ENCODE data around the gene CHST15.

CHST15 gene

DNA sequence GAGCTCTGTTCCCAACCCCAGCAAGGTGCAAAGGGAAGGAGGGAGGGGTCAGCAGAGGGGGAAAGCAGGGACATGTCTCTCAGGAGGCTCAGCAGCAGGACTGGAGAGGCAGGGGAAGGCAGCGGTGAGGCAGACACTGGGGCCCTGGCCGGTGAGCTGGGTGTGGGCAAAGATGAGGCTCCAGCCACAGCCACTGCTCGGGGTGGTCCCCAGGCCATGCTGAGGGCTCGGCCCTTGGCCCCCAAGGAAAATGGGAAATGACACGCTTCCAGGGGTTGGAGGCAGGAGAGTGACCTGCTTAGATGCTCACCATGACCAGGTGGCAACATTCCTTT is 35.4 kb upstream of the CHST15 start:
- CTCF ChIA-PET, result interaction anchor here (0.5 to 1.2 kb wide), 2 partner anchors 10 to 252 kb away, joined by 4 read pairs; no protein-coding TSS in a partner anchor
- no peak overlapping the region for H3K27ac ChIP-seq
- POLR2A ChIA-PET (ENCODE audit: low non-redundant PET), result no interaction called here
- DNase-seq (ENCODE audit: low spot score), result no peak
- no peak for TF ChIP-seq CTCF (conservative IDR thresholded peaks at IDR 0.05; ENCODE audit: low read depth)

DNA sequence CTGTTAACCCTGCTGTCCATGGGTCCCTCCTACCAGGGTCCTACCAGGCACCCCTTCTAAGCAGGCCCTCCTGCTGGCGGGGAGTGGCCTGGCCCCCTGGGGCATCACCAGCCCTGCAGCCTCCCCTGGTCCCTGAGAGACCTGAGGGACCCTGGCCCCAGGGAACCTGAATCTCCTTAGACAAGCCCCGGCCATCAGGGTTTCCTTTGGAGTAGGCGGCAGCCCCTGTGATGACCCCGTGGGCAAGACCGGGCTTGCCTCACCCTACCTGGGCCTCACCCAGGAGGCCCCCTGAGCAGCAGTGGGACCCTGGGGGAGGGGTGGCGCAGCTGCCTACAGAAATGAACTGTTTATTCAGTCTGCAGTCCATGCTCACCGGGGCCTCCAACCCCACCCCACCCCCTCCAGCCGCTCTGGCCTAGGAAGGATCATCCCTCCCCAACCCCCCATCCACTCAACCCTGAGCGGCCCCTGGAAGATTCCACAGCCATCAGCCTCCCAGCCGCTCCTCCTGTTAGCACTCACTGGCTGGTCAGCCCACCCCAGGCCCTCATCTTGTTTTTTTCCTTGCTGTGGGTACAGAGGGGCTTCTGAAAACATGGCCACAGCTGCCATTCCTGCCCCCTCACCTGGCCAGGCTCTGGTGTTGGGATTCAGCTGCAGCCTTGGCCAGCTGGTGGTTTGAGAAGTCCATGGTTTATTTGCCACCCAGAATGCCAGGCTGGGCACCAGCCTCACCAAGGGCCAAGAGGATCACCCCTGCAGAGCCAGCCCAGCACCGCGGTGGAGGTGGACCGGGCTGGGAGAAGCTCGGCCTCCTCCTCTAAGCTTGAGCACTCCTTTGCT is 34.8 kb upstream of the CHST15 start:
- H3K27ac ChIP-seq, result no peak overlapping the region
- ChIA-PET POLR2A (ENCODE audit: low non-redundant PET) (no interaction called here), CTCF (interaction anchor here (0.5 to 1.2 kb wide), 2 partner anchors 9 to 252 kb away, joined by 4 read pairs; no protein-coding TSS in a partner anchor)
- TF ChIP-seq CTCF (conservative IDR thresholded peaks at IDR 0.05; ENCODE audit: low read depth), result no peak
- DNase-seq (ENCODE audit: low spot score), result no peak

GRCh38 chr10:124127563-124127962 is 34.2 kb upstream of the CHST15 start:
- no peak overlapping the region for H3K27ac ChIP-seq
- ChIA-PET CTCF (no interaction called here), POLR2A (ENCODE audit: low non-redundant PET) (no interaction called here)
- no peak for TF ChIP-seq CTCF (conservative IDR thresholded peaks at IDR 0.05; ENCODE audit: low read depth)
- DNase-seq (ENCODE audit: low spot score), result no peak

DNA sequence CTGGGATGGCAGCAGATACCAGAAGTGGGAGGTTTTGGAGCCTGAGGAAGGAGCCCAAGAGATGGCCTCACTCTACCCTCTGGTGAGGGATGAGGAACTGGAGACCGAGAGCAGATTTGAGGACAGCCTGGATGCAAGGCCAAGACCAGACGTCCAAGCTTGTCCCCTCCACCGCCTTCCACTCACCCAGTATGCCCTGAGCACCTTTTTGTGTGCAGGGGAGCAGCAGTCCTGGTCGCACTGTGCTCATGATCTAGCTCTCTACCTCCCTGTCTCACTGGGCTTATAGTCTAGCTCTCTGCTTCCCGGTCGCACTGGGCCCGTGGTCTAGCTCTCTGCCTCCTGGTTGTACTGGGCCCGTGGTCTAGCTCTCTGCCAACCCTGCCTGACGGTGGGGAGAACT is 33.6 kb upstream of the CHST15 start:
- ChIA-PET CTCF (interaction anchor here (1.2 kb wide), 1 partner anchor 131 kb away, joined by 3 read pairs; no protein-coding TSS in a partner anchor), POLR2A (ENCODE audit: low non-redundant PET) (no interaction called here)
- no peak for DNase-seq (ENCODE audit: low spot score)
- no peak overlapping the region for H3K27ac ChIP-seq
- no peak for TF ChIP-seq CTCF (conservative IDR thresholded peaks at IDR 0.05; ENCODE audit: low read depth)

DNA sequence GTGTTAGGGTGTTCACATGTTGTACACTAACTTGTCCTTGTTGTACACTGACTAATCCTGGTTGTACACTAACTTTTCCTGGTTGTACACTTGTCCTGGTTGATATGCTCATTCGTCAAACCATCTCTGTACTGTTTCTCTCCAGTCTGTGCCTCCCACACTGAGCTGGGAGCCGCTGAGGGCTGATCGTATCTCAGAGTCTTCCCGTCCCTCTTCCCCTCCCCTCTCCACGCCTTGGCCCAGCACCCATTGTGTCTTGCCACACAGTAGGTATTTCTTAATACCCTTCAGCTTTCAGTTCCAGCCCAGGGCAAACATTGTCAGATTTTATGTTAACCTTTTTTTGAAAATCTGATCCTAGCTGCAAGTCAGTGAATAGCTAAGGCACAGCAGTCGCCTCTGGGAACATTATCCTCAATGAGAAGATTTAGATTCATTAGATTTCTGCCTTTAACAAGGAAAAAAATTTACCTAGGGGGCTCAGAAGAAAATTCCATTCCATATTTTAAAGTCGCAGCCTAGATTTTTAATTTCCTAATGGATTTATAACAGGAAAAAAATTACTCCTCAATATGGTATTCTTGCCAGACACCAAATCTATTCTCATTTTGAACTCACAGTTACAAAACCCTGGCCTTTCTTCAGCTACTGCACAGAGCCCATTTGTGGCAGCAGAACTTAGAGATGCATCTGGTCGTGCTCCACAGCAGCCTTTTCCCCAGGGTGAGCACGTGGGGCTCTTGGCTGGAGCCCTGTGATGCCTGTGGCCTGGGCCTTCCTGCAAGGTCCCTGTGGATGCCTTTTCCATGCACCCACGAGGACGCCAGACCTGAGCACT is 33.0 kb upstream of the CHST15 start:
- ChIA-PET CTCF (interaction anchor here (0.6 to 1.2 kb wide), 5 partner anchors 11 to 130 kb away, joined by 3 to 5 read pairs (median 3); no protein-coding TSS in a partner anchor), POLR2A (ENCODE audit: low non-redundant PET) (no interaction called here)
- no peak overlapping the region for H3K27ac ChIP-seq
- no peak for DNase-seq (ENCODE audit: low spot score)
- no peak for TF ChIP-seq CTCF (conservative IDR thresholded peaks at IDR 0.05; ENCODE audit: low read depth)

DNA sequence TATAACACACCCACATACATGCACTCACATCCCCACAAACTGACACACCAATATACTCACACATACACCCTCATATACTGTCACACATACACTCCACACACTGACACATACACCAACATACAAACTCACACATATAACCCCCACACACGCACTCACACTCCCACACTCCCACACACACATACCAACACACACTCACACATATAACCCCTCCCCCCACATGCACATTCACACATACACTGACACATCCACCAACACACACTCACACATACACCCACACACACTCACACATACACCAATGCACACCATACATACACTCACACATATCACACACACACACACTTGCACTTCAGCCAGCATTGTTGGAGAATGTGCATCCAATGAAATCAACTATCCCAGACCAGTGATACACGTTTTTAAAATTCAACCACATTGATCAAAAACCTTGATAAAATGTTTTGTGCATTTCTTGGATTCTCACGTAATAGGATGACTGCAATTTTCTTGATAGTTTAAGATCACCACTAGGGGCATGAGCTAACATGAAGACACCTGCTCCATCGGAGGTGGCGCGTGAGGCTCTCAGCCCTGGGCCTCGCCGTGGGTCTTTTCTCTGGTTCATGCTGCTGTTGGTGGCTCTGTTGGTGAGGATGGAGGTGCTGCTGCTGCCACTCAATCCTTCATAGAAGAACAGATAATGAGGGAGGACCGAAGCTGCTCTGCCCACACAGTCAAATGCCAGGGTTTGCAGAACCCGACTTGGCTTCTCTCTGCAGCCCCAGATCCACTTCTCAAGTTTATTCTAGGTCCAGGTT is 32.1 kb upstream of the CHST15 start:
- ChIA-PET CTCF (interaction anchor here (0.6 to 1.2 kb wide), 4 partner anchors 12 to 89 kb away, joined by 3 to 5 read pairs (median 4); no protein-coding TSS in a partner anchor), POLR2A (ENCODE audit: low non-redundant PET) (no interaction called here)
- peak; percentile 36 for DNase-seq (ENCODE audit: low spot score)
- no peak overlapping the region for H3K27ac ChIP-seq
- no peak; the same call in 1 of the 2 replicates for TF ChIP-seq CTCF (conservative IDR thresholded peaks at IDR 0.05; ENCODE audit: low read depth)
